ENCODE data around the gene KIF26A.

DNA sequence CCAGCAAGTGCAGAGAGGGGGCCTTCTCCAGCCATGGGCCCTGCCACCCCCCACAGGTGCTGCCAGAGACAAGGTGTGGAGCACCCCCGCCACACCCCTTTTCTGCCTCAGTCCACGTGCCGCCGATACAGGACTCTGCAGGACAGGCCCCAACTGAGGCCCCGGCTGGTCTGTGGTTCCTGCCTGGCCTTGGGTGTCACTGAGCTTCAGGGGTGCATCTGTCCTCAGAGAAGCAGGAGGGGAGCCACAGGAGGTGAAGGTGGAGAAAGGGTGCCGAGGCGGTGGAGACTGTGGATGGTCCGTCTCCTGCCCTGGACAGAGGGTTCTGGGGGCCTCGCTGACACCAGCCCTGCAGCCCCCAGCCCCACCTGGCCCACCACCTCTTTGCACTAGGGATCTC lies 63.1 kb downstream of the KIF26A start:
- TF ChIP-seq EZH2 (IDR thresholded peaks at IDR 0.05; ENCODE audit: borderline replicate concordance) (no peak), EZH2phosphoT487 (IDR thresholded peaks at IDR 0.05; ENCODE audit: low read depth, severe bottlenecking, unreplicated experiment) (no peak)
- TF ChIP-seq, protein P1, sequence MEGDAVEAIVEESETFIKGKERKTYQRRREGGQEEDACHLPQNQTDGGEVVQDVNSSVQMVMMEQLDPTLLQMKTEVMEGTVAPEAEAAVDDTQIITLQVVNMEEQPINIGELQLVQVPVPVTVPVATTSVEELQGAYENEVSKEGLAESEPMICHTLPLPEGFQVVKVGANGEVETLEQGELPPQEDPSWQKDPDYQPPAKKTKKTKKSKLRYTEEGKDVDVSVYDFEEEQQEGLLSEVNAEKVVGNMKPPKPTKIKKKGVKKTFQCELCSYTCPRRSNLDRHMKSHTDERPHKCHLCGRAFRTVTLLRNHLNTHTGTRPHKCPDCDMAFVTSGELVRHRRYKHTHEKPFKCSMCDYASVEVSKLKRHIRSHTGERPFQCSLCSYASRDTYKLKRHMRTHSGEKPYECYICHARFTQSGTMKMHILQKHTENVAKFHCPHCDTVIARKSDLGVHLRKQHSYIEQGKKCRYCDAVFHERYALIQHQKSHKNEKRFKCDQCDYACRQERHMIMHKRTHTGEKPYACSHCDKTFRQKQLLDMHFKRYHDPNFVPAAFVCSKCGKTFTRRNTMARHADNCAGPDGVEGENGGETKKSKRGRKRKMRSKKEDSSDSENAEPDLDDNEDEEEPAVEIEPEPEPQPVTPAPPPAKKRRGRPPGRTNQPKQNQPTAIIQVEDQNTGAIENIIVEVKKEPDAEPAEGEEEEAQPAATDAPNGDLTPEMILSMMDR (IDR thresholded peaks at IDR 0.05; ENCODE audit: poor library complexity): no peak

Data from hepatocyte (in vitro differentiated cells).